SK-N-SH (cell line): ENCODE results near the gene FCER2. TPM values are rescaled to one million over a fixed set of nuclear protein-coding genes. Genes with fewer than 3 reads are reported as not detected.

Experiments used
- CTCF ChIA-PET: fragments of 300-600, 350-600 bp; formaldehyde crosslinking; extraction: SDS; loops from one replicate; lab custom pipeline; 2021; lab: Yijun Ruan, JAX
- POLR2A ChIA-PET: fragments of 350-600 bp; sonication (Branson Sonifier 250); formaldehyde crosslinking; extraction: SDS; loops from one replicate; lab custom pipeline; 2020; ENCODE audit warnings: antibody characterized with exemption, inconsistent platforms; lab: Yijun Ruan, JAX
- DNase-seq: peaks from one replicate; pipeline ENCODE4 v3.0.0; 2012
- H2AFZ ChIP-seq: fragments of 200-600 bp; sonication (generic); 2 replicates; pipeline ENCODE4 v1.8.1; 2016; ENCODE audit warnings: antibody characterized with exemption, mild to moderate bottlenecking, low read depth
- H3F3A ChIP-seq: fragments of 200-600 bp; sonication (generic); replicated peaks from 2 replicates; pipeline ENCODE3; 2016; ENCODE audit warnings: antibody characterized with exemption, mild to moderate bottlenecking; ENCODE audit not compliant: insufficient read depth
- H3K27ac ChIP-seq, 2 experiments: fragments of 200-500 bp in 1 of 2; fragments of 200-600 bp in 1 of 2; sonication (Bioruptor generic) in 1 of 2; sonication (generic), shearing (Covaris generic) in 1 of 2; 2 replicates each; pipeline versions ENCODE4 v1.5.1 to v1.6.1; 2014 to 2016; ENCODE audit warnings: low read depth in 2 of 2, inconsistent platforms in 1 of 2, low read length in 1 of 2, mild to moderate bottlenecking in 1 of 2, mixed read lengths in 1 of 2
- H3K27me3 ChIP-seq: fragments of 200-600 bp; sonication (generic), shearing (Covaris generic); 2 replicates; pipeline ENCODE4 v1.6.1; 2016; ENCODE audit warnings: mixed run types; ENCODE audit not compliant: insufficient read depth
- H3K36me3 ChIP-seq, 2 experiments: fragments of 200-500 bp in 1 of 2; fragments of 200-600 bp in 1 of 2; sonication (Bioruptor generic) in 1 of 2; sonication (generic) in 1 of 2; replicated peaks in 1 of 2; 2 replicates each; pipeline versions ENCODE3 to v1.5.1; 2014 to 2016; ENCODE audit warnings: low read length in 1 of 2, mild to moderate bottlenecking in 1 of 2; ENCODE audit not compliant: insufficient read depth in 2 of 2, control insufficient read depth in 1 of 2
- H3K4me1 ChIP-seq, 2 experiments: fragments of 200-500 bp in 1 of 2; fragments of 200-600 bp in 1 of 2; sonication (Bioruptor generic) in 1 of 2; sonication (generic), shearing (Covaris generic) in 1 of 2; 2 replicates each; pipeline versions ENCODE4 v1.5.1 to v1.6.1; 2014 to 2016; ENCODE audit warnings: low read depth in 1 of 2, low read length in 1 of 2, mixed run types in 1 of 2; ENCODE audit not compliant: insufficient read depth in 2 of 2, control insufficient read depth in 1 of 2
- H3K4me2 ChIP-seq: fragments of 200-600 bp; sonication (generic), shearing (Covaris generic); 2 replicates; pipeline ENCODE4 v1.6.1; 2017; ENCODE audit warnings: mixed run types
- H3K4me3 ChIP-seq, 2 experiments: fragments of 200-500 bp in 1 of 2; fragments of 200-600 bp in 1 of 2; sonication (Bioruptor generic) in 1 of 2; sonication (generic), shearing (Covaris generic) in 1 of 2; 2 replicates each; pipeline versions ENCODE4 v1.5.1 to v1.8.1; 2014 to 2016; ENCODE audit warnings: low read depth in 2 of 2, inconsistent platforms in 1 of 2, low read length in 1 of 2, mild to moderate bottlenecking in 1 of 2, mixed read lengths in 1 of 2, moderate library complexity in 1 of 2
- H3K79me2 ChIP-seq: fragments of 200-600 bp; sonication (generic); 2 replicates; pipeline ENCODE4 v1.8.1; 2017; ENCODE audit warnings: mild to moderate bottlenecking; ENCODE audit not compliant: insufficient read depth
- H3K9ac ChIP-seq: fragments of 200-600 bp; sonication (generic); 2 replicates; pipeline ENCODE4 v1.6.1; 2017; ENCODE audit warnings: mixed run types
- H3K9me2 ChIP-seq: fragments of 200-600 bp; sonication (generic); 2 replicates; pipeline ENCODE4 v1.6.1; 2017; ENCODE audit warnings: mixed run types
- H3K9me3 ChIP-seq: fragments of 200-600 bp; sonication (generic); 2 replicates; pipeline ENCODE4 v1.6.1; 2017; ENCODE audit warnings: mixed run types, mild to moderate bottlenecking, moderate library complexity
- H4K20me1 ChIP-seq: fragments of 200-600 bp; sonication (generic); 2 replicates; pipeline ENCODE4 v1.6.1; 2017; ENCODE audit warnings: mild to moderate bottlenecking, mixed run types; ENCODE audit not compliant: insufficient read depth
- EP300 ChIP-seq, 2 experiments: IDR thresholded peaks; 2 replicates each; pipeline versions ENCODE4 v1.4.0 to v1.6.1; 2012; ENCODE audit warnings: borderline replicate concordance in 1 of 2, low read depth in 1 of 2, low read length in 1 of 2
- FOXM1 ChIP-seq: IDR thresholded peaks from 2 replicates; pipeline ENCODE4 v1.4.0; 2012; ENCODE audit warnings: low read depth, mild to moderate bottlenecking
- NFIC ChIP-seq: IDR thresholded peaks from 2 replicates; pipeline ENCODE4 v1.4.0; 2012; ENCODE audit warnings: borderline replicate concordance
- RCOR1 ChIP-seq: fragments of 150-350 bp; IDR thresholded peaks from 2 replicates; pipeline ENCODE4 v1.6.1; 2017; ENCODE audit warnings: antibody characterized with exemption, low read length
- whole genome bisulfite sequencing: methylation state at CpG from one replicate; pipeline ENCODE4 v1.1.6; 2017; ENCODE audit warnings: low lambda C conversion rate; 5-methylcytosine and 5-hydroxymethylcytosine counted together
- polyA plus RNA-seq, 3 experiments: library from polyadenylated mRNA; depleted of rRNA; stranded (reverse); fragments of >200 nt; gene quantifications; 2 replicates each; pipeline ENCODE4 v1.2.3, GENCODE V29; 2012
- TF ChIP-seq, protein P1 (sequence below): fragments of 200-600 bp; sonication (generic); IDR thresholded peaks from 2 replicates; pipeline ENCODE4 v1.6.1; 2017; ENCODE audit warnings: antibody characterized with exemption, mild to moderate bottlenecking, moderate library complexity
- TF ChIP-seq, protein P2 (sequence below): IDR thresholded peaks from 2 replicates; pipeline ENCODE4 v1.6.1; 2012; ENCODE audit warnings: mild to moderate bottlenecking, low read depth, low read length, moderate library complexity

FCER2 gene
- polyA plus RNA-seq, 1 of the 3 experiments (the other 2 are of a cell fraction) = not detected

DNA sequence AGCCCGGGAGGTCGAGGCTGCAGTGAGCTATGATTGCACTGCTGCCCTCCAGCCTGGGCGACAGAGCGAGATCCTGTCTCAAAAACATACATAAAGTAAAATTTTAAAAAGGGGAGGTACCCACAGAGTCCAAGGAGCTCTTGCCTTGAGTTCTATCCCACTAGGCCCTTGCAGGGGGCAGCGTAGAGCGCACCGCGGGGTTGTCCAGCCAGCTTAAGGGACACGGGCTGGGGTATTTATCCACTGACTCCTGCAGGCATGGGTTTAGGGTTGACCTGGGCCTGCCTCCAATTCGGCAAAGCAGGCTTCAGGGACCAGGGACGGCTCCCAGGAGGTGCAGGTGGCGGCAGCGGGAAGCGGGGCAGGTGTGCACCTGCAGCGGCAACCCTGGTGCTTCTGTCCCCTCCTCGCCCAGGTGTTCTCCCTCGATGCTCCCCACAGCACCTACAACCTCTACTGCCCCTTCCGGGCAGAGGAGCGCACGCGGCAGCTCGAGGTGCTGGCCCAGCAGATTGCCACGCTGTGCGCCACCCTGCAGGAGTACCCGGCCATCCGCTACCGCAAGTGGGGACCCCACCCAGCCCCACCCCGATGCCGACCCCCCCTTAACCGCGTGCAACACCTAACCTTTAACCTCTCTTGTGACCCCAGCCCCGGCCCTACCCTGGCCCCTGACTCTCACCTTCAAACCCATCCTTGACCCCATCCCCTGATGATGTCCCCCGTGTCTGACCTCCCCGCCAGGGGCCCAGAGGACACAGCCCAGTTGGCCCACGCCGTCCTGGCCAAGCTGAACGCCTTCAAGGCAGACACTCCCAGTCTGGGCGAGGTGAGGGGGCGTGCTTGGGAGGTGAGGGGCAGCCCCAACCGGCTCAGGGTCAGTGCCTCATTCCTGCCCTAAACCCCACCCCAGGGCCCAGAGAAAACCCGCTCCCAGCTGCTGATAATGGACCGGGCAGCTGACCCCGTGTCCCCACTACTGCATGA lies 60.3 kb downstream of the FCER2 start:
- no peaks in the 10 kb centered on the region for H3K9me3 ChIP-seq
- no peak overlapping the region for H3K4me2 ChIP-seq
- H3K9me2 ChIP-seq = no peaks in the 10 kb centered on the region
- peaks cover 4% of the 10 kb centered on the region for H3F3A ChIP-seq
- ChIA-PET CTCF (interaction anchor here (0.6 to 1.3 kb wide), 5 partner anchors 39 to 540 kb away, joined by 3 to 4 read pairs (median 3); partner anchors contain the start of gene TRAPPC5), POLR2A (interaction anchor here (1.0 to 1.4 kb wide), 2 partner anchors 12 kb away, joined by 3 to 6 read pairs; partner anchors contain the start of genes PET100 and XAB2)
- no peaks in the 10 kb centered on the region for H3K79me2 ChIP-seq
- no peak overlapping the region for H2AFZ ChIP-seq
- no peaks in the 10 kb centered on the region for H3K36me3 ChIP-seq
- H3K27me3 ChIP-seq = peaks cover 33% of the 10 kb centered on the region
- H3K27ac ChIP-seq = no peak overlapping the region
- H3K4me3 ChIP-seq = no peak overlapping the region
- no peak for DNase-seq
- no peaks in the 10 kb centered on the region; a peak in 1 of 4 replicates for H3K4me1 ChIP-seq
- H4K20me1 ChIP-seq = no peaks in the 10 kb centered on the region
- 30% methylated on average over 20 of the region's 43 CpGs for WGBS
- no peak overlapping the region for H3K9ac ChIP-seq
- no peak for TF ChIP-seq NFIC
- TF ChIP-seq, protein P1, sequence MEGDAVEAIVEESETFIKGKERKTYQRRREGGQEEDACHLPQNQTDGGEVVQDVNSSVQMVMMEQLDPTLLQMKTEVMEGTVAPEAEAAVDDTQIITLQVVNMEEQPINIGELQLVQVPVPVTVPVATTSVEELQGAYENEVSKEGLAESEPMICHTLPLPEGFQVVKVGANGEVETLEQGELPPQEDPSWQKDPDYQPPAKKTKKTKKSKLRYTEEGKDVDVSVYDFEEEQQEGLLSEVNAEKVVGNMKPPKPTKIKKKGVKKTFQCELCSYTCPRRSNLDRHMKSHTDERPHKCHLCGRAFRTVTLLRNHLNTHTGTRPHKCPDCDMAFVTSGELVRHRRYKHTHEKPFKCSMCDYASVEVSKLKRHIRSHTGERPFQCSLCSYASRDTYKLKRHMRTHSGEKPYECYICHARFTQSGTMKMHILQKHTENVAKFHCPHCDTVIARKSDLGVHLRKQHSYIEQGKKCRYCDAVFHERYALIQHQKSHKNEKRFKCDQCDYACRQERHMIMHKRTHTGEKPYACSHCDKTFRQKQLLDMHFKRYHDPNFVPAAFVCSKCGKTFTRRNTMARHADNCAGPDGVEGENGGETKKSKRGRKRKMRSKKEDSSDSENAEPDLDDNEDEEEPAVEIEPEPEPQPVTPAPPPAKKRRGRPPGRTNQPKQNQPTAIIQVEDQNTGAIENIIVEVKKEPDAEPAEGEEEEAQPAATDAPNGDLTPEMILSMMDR = peak; percentile 12; the same call in 1 of the 2 replicates
- no peak for TF ChIP-seq EP300 (IDR thresholded peaks at IDR 0.05; ENCODE audit: borderline replicate concordance in 1 of 2, low read depth in 1 of 2, low read length in 1 of 2)
- no peak for TF ChIP-seq FOXM1
- no peak for TF ChIP-seq RCOR1

DNA sequence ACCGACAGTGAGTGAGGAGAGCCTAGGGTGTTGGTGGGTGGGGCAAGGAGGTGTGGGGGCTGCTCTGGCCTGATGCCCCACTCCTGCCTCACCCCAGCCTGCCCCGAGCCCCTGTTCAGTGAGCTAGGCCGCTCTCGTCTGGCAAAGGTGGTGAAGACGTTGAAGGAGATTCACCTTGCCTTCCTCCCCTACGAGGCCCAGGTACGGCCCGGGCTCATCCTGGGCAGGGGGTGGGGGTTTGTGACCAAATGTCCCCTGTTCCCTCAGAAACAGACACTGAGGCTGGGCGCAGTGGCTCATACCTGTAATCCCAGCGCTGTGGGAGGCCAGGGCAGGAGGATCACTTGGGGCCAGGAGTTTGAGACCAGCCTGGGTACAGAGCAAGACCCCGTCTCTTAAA lies 61.1 kb downstream of the FCER2 start:
- Histone ChIP-seq H2AFZ (no peak overlapping the region), H3F3A (peaks cover 4% of the 10 kb centered on the region)
- TF ChIP-seq, protein P2, sequence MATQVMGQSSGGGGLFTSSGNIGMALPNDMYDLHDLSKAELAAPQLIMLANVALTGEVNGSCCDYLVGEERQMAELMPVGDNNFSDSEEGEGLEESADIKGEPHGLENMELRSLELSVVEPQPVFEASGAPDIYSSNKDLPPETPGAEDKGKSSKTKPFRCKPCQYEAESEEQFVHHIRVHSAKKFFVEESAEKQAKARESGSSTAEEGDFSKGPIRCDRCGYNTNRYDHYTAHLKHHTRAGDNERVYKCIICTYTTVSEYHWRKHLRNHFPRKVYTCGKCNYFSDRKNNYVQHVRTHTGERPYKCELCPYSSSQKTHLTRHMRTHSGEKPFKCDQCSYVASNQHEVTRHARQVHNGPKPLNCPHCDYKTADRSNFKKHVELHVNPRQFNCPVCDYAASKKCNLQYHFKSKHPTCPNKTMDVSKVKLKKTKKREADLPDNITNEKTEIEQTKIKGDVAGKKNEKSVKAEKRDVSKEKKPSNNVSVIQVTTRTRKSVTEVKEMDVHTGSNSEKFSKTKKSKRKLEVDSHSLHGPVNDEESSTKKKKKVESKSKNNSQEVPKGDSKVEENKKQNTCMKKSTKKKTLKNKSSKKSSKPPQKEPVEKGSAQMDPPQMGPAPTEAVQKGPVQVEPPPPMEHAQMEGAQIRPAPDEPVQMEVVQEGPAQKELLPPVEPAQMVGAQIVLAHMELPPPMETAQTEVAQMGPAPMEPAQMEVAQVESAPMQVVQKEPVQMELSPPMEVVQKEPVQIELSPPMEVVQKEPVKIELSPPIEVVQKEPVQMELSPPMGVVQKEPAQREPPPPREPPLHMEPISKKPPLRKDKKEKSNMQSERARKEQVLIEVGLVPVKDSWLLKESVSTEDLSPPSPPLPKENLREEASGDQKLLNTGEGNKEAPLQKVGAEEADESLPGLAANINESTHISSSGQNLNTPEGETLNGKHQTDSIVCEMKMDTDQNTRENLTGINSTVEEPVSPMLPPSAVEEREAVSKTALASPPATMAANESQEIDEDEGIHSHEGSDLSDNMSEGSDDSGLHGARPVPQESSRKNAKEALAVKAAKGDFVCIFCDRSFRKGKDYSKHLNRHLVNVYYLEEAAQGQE = no peak
- TF ChIP-seq, all 33 proteins: peak for 0
- Histone ChIP-seq H3K4me1 (peaks cover 0 to 4% of the 10 kb centered on the region in 2 experiments; a peak in 1 of 4 replicates), H3K79me2 (no peaks in the 10 kb centered on the region), H3K9ac (no peak overlapping the region), H3K36me3 (no peaks in the 10 kb centered on the region), H3K4me2 (no peak overlapping the region), H3K27ac (no peak overlapping the region), H4K20me1 (no peaks in the 10 kb centered on the region), H3K9me3 (no peaks in the 10 kb centered on the region), H3K27me3 (peaks cover 33% of the 10 kb centered on the region), H3K9me2 (no peaks in the 10 kb centered on the region), H3K4me3 (no peak overlapping the region)
- DNase-seq = no peak
- WGBS = 94% methylated on average over 2 of the region's 11 CpGs
- ChIA-PET CTCF (interaction anchor here (0.6 kb wide), 1 partner anchor 72 kb away, joined by 3 read pairs; no protein-coding TSS in a partner anchor), POLR2A (interaction anchor here (1.0 kb wide), 1 partner anchor 11 kb away, joined by 3 read pairs; the partner anchor contains the start of genes PET100 and XAB2)
